HG03064 (cell line): ENCODE measurements around the gene SPDL1.

ENCODE experiments used
- ATAC-seq: cut with Tn5 transposase; IDR thresholded peaks from one replicate; pipeline ENCODE4 v1.9.1; 2021; ENCODE audit warnings: low read depth; ENCODE audit not compliant: unreplicated experiment

Gene SPDL1

DNA sequence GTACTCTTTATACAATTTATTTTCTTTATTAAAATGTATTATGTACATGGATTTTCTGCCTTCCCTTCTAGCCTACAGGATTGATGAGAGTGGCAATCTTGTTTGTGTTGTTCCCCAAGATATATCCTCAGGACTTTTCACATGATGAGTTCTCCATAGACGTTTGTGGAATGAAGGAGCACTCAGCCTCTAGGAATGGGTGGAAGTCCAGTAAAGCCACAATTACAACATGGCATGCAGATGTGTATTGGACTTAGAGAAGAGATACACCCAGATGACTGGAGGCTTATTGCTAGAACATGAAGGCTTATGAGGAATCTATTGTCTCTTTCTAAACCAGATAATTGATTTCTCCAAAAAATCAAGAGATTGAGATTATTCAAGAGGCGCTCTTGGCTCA is 45.3 kb downstream of the SPDL1 start:
- no peak for ATAC-seq

GRCh38 chr5:169629847-169630548 is 46.4 kb downstream of the SPDL1 start:
- no peak for ATAC-seq

GRCh38 chr5:169631360-169631759 is 47.8 kb downstream of the SPDL1 start:
- no peak for ATAC-seq

- no peak for ATAC-seq
Observed at GRCh38 chr5:169632946-169633345, 49.4 kb downstream of the SPDL1 start.

DNA sequence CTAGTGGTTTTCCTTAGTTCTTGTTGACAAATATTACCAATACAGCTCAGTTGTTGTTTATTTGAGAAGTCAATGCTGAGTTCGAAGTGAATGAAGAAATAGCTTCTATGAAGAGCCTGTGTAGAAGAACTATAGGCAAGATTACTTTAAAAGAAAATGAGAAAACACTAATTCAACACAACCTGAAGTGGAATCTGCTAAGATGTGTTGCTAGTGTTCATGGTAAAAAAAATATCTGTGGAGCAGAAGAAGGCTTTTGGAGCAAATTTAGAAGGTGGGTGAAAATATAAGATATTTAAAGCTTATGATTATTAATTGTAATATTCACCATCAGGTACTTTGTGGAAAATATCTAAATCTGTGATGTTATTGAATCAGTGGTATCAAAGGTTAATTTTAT is 51.0 kb downstream of the SPDL1 start:
- no peak for ATAC-seq

- ATAC-seq, result no peak
Observed at GRCh38 chr5:169635936-169636335, 52.4 kb downstream of the SPDL1 start.

DNA sequence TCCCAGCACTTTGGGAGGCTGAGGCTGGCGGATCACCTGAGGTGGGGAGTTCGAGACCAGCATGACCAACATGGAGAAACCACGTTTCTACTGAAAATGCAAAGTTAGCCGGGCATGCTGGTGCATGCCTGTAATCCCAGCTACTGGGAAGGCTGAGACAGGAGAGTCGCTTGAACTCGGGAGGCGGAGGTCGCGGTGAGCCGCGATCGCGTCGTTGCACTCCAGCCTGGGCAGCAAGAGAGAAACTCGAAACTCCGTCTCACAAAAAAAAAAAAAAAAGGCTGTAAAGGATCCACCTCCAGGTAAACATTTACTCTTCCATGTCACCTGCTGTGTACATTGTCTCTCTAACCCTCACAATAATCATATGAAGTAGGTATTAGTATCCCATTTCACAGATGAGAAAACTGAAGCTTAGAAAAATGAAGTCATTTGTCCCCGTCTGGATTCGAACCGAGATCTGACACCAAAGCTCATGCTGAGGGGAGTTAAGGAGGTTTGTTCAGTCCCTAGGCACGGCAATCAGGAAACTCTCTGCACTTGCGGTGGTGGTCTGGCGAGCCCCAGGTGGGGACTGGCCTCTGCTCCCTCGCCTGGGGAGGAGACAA is 53.0 kb downstream of the SPDL1 start:
- no peak for ATAC-seq

DNA sequence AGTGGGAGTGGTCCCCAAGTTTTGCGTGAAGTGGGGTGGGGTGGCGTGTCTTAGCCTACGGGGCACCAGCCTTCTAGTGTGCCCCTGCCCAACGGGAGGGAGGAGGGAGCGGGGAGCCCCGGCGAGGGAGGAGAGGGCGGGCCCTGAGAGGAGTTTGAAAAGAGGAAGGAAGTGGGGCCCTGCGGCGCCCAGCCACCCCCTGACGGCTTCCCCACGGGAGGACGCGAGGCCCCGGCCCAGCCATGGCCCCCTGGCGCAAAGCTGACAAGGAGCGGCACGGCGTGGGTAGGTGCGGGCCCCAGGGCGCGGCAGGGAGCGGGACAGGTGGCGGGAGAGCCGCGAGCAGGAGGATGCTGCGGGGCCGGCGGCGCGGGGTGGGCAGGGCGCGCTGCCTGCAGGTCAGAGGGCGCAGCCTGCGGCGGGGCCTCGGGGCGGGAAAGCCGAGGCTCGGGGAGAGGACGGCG is 53.5 kb downstream of the SPDL1 start, which contains the start of gene DOCK2:
Gene DOCK2, plus strand, starts transcription at position 191 of the 464 bp plus-strand sequence. Its CDS starts 52 bp downstream, at position 243.
- peak; percentile 87 for ATAC-seq

DNA sequence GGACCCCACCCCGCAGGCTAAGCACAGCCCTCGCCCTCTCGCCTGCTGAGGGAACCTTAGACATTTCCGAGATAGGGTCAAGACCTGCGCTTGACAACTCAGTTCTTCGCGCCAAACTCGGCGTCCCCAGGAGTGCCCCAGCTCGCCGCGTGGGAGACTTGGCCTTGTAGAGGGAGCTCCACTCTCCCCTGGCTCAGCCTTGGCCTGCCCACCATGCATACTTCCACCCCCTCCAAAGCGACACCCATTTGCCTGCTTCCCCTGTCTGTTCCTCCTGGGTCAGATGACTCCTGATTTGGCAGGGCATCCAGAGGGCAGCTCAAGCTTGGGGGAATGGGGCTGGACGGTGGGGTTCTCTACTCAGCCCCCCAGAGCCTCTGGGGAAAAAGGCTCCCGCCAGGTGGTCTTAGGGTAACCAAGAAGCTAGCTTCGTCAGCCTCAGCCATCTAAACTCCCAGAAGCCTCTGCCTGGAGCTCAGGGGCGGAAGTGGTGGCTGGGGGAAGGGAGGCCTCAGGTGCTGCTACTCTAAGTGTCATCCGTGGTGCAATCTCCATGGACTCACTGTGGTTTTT is 54.1 kb downstream of the SPDL1 start:
- ATAC-seq, result peak; percentile 76

DNA sequence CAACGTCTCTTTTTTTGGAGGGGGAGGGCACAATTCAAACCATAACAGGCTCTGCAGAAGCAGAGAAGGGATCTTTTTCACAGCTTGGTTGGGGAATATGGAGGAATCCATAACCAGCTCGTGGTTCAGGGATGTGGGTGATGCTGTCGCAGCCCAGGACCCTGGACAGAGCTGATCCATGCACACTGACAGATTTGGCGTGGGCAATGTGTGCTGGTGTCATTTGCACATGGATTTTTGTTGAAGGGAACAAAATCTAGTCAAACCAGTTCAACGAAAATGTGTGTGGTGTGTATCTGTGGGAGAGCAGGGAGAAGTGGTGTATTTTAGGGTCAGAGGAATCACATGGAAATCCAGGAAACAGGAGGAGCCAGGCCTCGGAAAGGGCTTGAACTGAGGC is 57.7 kb downstream of the SPDL1 start:
- ATAC-seq, result no peak

DNA sequence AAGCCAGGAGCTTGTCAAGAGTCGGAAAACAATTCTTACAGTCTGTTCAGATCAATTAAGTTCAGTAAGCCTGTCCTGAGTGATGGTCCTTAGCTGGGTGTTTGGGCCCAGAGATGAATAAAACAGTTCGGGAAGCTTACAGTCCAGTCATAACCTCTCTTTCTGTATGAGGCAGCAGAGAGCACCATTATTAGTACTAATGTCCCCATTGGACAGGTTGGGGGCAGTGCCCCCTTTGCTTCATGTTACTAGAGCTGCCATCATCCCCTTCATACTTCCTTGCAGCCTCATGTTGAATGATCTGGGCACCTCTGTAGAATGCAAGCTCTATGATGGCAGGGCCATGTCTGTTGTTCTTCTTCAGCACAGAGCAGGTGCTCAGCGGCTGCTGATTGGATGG is 63.3 kb downstream of the SPDL1 start:
- ATAC-seq, result no peak

- peak; percentile 29 for ATAC-seq
Observed at GRCh38 chr5:169647566-169647965, 64.0 kb downstream of the SPDL1 start.

- no peak for ATAC-seq
Observed at GRCh38 chr5:169648725-169649310, 65.2 kb downstream of the SPDL1 start.

- ATAC-seq, result no peak
Observed at GRCh38 chr5:169649486-169649885, 65.9 kb downstream of the SPDL1 start.

GRCh38 chr5:169650701-169651331 is 67.2 kb downstream of the SPDL1 start:
- peak; percentile 43 for ATAC-seq

- no peak for ATAC-seq
Observed at GRCh38 chr5:169651526-169651925, 68.0 kb downstream of the SPDL1 start.

DNA sequence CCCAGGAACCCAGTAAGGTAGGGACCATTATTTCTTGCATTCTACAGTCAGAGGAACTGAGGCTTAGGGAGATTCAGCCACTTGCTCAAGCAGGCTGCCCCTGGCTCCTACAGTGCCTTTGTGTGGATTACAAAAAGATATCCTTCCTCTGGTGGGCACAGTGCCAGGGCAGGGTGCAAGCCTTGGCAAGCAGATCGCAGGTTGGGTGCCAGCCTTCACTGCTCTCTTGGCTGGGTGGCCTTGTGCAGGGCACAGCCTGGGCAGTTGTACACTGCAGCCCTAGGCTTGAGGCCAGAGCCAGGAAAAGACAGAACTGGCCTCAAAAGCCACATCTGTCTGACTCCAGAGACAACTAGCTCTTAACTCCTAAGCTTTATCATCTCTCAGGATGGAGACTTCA is 68.5 kb downstream of the SPDL1 start:
- no peak for ATAC-seq

DNA sequence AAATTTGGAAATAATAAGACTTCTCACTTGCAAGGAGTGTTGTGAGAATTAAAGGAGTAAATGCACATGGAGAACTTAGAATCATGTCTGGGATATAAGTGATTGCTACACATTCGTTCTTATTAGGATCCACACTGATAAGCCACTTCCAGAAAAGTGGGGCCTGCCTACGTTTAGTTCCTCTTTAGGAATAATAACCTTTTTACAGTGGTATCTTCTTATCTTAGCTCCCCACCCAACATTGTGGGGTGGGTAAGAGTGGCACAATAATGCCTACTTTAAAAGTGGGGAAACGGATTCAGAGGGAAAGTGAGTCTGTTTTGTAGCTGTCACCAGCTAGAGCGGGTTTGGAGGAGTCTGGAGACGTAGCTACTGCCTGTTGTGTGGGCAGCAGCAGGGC is 69.5 kb downstream of the SPDL1 start:
- no peak for ATAC-seq
